Uterus (tissue), 2 donors: ENCODE results near the gene TARBP2.

ENCODE experiments used
- CTCF ChIP-seq, 4 experiments: fragments of 200-600 bp in 2 of 4; fragments of 450-650 bp in 2 of 4; sonication (generic) in 2 of 4; IDR thresholded peaks; one replicate each; pipeline ENCODE4 v1.5.1; 2016 to 2019; ENCODE audit warnings: antibody characterized with exemption in 4 of 4, mild to moderate bottlenecking in 2 of 4, moderate library complexity in 1 of 4
- POLR2A ChIP-seq, 2 donors: fragments of 450-650 bp; IDR thresholded peaks; one replicate each; pipeline ENCODE4 v1.6.1; 2016; ENCODE audit warnings: antibody characterized with exemption in 2 of 2, mild to moderate bottlenecking in 1 of 2, moderate library complexity in 1 of 2

GRCh38 chr12:53467082-53467481, 34.0 kb upstream of the TARBP2 start:
- TF ChIP-seq POLR2A (IDR thresholded peaks at IDR 0.05) (no peak), CTCF (IDR thresholded peaks at IDR 0.05) (no peak)
